ENCODE results near the gene RNF175. TPM values are rescaled to one million over a fixed set of nuclear protein-coding genes. Genes with fewer than 3 reads are reported as not detected.

The RNF175 gene
- total RNA-seq, 1 donor from 2014 or later: not detected

GRCh38 chr4:153728151-153728550 is 31.7 kb downstream of the RNF175 start:
- peaks cover 45% of the 10 kb centered on the region for H3K27me3 Mint-ChIP-seq (ENCODE audit: low read depth)
- H3K9me3 Mint-ChIP-seq: no peaks in the 10 kb centered on the region
- H3K36me3 Mint-ChIP-seq (ENCODE audit: low read depth): no peaks in the 10 kb centered on the region
- H3K4me1 Mint-ChIP-seq (ENCODE audit: low read depth): no peaks in the 10 kb centered on the region
- no peak overlapping the region for H3K27ac Mint-ChIP-seq
- H3K4me3 Mint-ChIP-seq (ENCODE audit: low read depth): no peak overlapping the region
- no peak for DNase-seq (ENCODE audit: low spot score)
- intact Hi-C loops (cut with micrococcal nuclease): no loop called here

GRCh38 chr4:153725831-153726154 is 34.0 kb downstream of the RNF175 start:
- intact Hi-C loops (cut with micrococcal nuclease): no loop called here
- no peak for DNase-seq (ENCODE audit: low spot score)
- H3K9me3 Mint-ChIP-seq: no peaks in the 10 kb centered on the region
- H3K4me3 Mint-ChIP-seq (ENCODE audit: low read depth): no peak overlapping the region
- no peaks in the 10 kb centered on the region for H3K4me1 Mint-ChIP-seq (ENCODE audit: low read depth)
- no peak overlapping the region for H3K27ac Mint-ChIP-seq
- no peaks in the 10 kb centered on the region for H3K36me3 Mint-ChIP-seq (ENCODE audit: low read depth)
- H3K27me3 Mint-ChIP-seq (ENCODE audit: low read depth): peaks cover 41% of the 10 kb centered on the region

DNA sequence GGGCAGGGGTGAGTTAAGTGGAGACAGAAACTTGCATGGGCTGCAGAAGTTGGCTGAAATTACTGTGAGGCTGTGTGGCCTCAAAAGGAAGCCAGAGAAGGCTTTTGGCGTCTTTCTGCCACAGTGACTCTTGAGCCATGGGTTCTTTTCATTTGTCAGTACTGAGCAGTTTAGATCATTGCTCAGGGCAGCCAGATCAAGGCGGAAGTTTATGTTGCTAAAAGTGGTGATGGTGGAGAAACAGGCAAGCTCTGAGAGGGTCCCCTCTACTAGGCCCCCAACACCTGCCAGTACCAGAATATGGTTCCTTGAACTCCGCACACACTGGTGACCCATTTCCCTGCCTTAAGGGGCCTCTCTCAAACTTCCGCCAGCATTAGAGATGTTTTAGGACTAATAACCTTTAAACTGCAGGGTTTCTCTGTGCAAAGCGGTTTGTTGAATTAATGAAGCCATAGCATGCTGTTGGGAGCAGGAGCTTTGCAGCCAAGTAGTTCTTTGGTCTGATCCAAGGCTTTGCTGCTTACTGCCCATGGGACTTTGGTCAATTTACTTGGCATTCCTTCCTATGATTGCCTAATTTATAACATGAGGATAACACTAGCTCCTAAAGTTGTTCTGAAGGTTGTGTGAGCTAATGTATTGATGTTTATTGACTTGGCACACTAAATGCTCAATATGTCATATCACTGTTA is 34.5 kb downstream of the RNF175 start:
- intact Hi-C loops (cut with micrococcal nuclease): no loop called here
- no peaks in the 10 kb centered on the region for H3K4me1 Mint-ChIP-seq (ENCODE audit: low read depth)
- no peaks in the 10 kb centered on the region for H3K36me3 Mint-ChIP-seq (ENCODE audit: low read depth)
- no peak overlapping the region for H3K27ac Mint-ChIP-seq
- DNase-seq (ENCODE audit: low spot score): no peak
- H3K27me3 Mint-ChIP-seq (ENCODE audit: low read depth): peaks cover 40% of the 10 kb centered on the region
- H3K4me3 Mint-ChIP-seq (ENCODE audit: low read depth): no peak overlapping the region
- H3K9me3 Mint-ChIP-seq: no peaks in the 10 kb centered on the region

- Mint-ChIP-seq H3K36me3 (ENCODE audit: low read depth) (no peaks in the 10 kb centered on the region), H3K4me3 (ENCODE audit: low read depth) (no peak overlapping the region), H3K27ac (no peak overlapping the region), H3K4me1 (ENCODE audit: low read depth) (no peaks in the 10 kb centered on the region), H3K27me3 (ENCODE audit: low read depth) (peaks cover 36% of the 10 kb centered on the region), H3K9me3 (no peaks in the 10 kb centered on the region)
- DNase-seq (ENCODE audit: low spot score): no peak
- intact Hi-C loops (cut with micrococcal nuclease): no loop called here
Measured at GRCh38 chr4:153724606-153725005, 35.2 kb downstream of the RNF175 start.

- H3K36me3 Mint-ChIP-seq (ENCODE audit: low read depth): no peaks in the 10 kb centered on the region
- intact Hi-C loops (cut with micrococcal nuclease): no loop called here
- no peak for DNase-seq (ENCODE audit: low spot score)
- H3K27me3 Mint-ChIP-seq (ENCODE audit: low read depth): peaks cover 27% of the 10 kb centered on the region
- no peak overlapping the region for H3K27ac Mint-ChIP-seq
- H3K4me3 Mint-ChIP-seq (ENCODE audit: low read depth): no peak overlapping the region
- H3K9me3 Mint-ChIP-seq: no peaks in the 10 kb centered on the region
- H3K4me1 Mint-ChIP-seq (ENCODE audit: low read depth): no peaks in the 10 kb centered on the region
Measured at GRCh38 chr4:153722036-153722435, 37.8 kb downstream of the RNF175 start.

DNA sequence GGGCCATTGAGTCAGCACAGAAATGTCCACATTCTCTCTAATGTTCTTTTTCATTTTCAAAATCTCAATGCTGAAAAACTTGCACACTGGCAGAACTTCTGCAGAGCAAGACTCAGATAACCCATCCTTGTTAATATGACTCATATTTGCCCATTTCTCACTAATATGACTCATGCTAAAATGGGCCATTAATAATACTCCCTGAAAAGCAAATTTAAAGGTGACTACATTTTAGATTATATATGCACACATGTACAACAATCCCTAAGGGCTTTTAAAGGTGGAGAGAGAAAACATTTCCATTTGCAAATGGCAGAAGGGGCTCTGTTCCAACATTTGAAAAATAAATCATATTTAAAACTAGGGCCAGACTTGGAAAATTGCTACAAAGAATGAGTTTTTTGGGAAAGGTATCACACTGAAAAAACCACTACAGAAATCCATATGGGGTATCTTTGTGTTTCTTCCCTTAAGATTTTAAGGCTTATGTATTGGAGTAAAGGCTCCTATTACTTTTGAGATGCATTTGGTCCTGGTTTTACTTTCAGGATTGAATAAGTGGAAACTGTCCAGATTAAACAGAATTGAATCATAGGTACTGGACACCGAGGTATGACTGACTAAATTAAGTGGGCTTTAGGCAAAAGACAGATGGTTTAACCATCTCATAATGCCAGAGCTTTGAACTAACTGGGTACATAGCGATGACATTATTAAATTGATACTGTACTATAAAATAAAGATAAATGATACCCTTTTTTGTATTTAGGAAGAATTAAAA is 45.8 kb downstream of the RNF175 start:
- intact Hi-C loops (cut with micrococcal nuclease): no loop called here
- no peak for DNase-seq (ENCODE audit: low spot score)
- Mint-ChIP-seq H3K4me3 (ENCODE audit: low read depth) (no peak overlapping the region), H3K27me3 (ENCODE audit: low read depth) (peaks cover 16% of the 10 kb centered on the region), H3K36me3 (ENCODE audit: low read depth) (no peaks in the 10 kb centered on the region), H3K27ac (no peak overlapping the region), H3K9me3 (no peaks in the 10 kb centered on the region), H3K4me1 (ENCODE audit: low read depth) (peaks cover 9% of the 10 kb centered on the region)

GRCh38 chr4:153710681-153711080 is 49.1 kb downstream of the RNF175 start:
- intact Hi-C loops (cut with micrococcal nuclease): no loop called here
- peaks cover 25% of the 10 kb centered on the region for H3K4me1 Mint-ChIP-seq (ENCODE audit: low read depth)
- no peaks in the 10 kb centered on the region for H3K36me3 Mint-ChIP-seq (ENCODE audit: low read depth)
- no peak overlapping the region for H3K4me3 Mint-ChIP-seq (ENCODE audit: low read depth)
- H3K27ac Mint-ChIP-seq: no peak overlapping the region
- H3K27me3 Mint-ChIP-seq (ENCODE audit: low read depth): peaks cover 11% of the 10 kb centered on the region
- H3K9me3 Mint-ChIP-seq: no peaks in the 10 kb centered on the region
- DNase-seq (ENCODE audit: low spot score): no peak

GRCh38 chr4:153706519-153706918 is 53.3 kb downstream of the RNF175 start:
- no peak for DNase-seq (ENCODE audit: low spot score)
- intact Hi-C loops (cut with micrococcal nuclease): loop anchor here (2.0 kb wide), 1 partner anchor 28 kb away; no protein-coding TSS in a partner anchor
- Mint-ChIP-seq H3K4me3 (ENCODE audit: low read depth) (no peak overlapping the region), H3K27ac (peak overlapping the region; percentile 29), H3K9me3 (no peaks in the 10 kb centered on the region), H3K36me3 (ENCODE audit: low read depth) (no peaks in the 10 kb centered on the region), H3K4me1 (ENCODE audit: low read depth) (peaks cover 21% of the 10 kb centered on the region), H3K27me3 (ENCODE audit: low read depth) (peaks cover 6% of the 10 kb centered on the region)

DNA sequence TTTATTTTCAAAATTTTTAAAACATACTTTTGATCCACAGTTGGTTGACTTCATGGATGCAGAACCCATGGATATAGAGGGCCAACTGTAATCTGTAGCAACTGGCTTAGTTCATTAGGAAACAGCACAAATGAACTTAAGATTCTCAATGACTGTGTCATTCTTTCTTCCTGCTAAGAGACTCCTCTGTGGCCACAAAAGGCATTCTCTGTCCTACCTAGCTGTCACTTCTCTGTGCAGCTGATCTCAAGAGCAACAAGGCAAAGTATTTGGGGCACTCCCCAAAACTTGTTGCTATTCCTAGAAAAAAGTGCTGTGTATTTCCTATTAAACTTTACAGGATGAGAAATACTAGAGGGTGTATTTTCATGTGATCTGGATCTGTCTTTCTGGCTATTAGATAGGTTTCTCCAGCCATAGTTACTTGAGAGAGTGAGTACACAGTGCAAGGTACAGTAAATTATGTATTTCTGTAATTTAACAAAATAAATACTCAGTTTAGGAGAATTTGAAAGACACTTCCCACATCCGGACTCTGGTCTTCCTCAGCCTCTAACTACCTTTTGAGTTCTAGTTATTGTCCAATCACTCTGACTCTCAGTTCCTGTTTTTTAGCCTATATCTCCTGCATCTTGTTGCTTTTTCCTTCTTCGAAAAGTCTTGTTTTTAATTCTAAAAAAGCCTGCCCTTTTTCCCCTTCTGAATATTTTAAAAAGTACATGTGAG is 53.9 kb downstream of the RNF175 start:
- peaks cover 4% of the 10 kb centered on the region for H3K27me3 Mint-ChIP-seq (ENCODE audit: low read depth)
- no peaks in the 10 kb centered on the region for H3K9me3 Mint-ChIP-seq
- H3K27ac Mint-ChIP-seq: peak overlapping the region; percentile 29
- H3K36me3 Mint-ChIP-seq (ENCODE audit: low read depth): no peaks in the 10 kb centered on the region
- peaks cover 20% of the 10 kb centered on the region for H3K4me1 Mint-ChIP-seq (ENCODE audit: low read depth)
- intact Hi-C loops (cut with micrococcal nuclease): loop anchor here (2.0 kb wide), 1 partner anchor 29 kb away; no protein-coding TSS in a partner anchor
- no peak for DNase-seq (ENCODE audit: low spot score)
- H3K4me3 Mint-ChIP-seq (ENCODE audit: low read depth): no peak overlapping the region

GRCh38 chr4:153704522-153704921 is 55.3 kb downstream of the RNF175 start:
- no peak overlapping the region for H3K4me3 Mint-ChIP-seq (ENCODE audit: low read depth)
- peaks cover 16% of the 10 kb centered on the region for H3K4me1 Mint-ChIP-seq (ENCODE audit: low read depth)
- no peak for DNase-seq (ENCODE audit: low spot score)
- H3K36me3 Mint-ChIP-seq (ENCODE audit: low read depth): no peaks in the 10 kb centered on the region
- H3K27me3 Mint-ChIP-seq (ENCODE audit: low read depth): peaks cover 5% of the 10 kb centered on the region
- intact Hi-C loops (cut with micrococcal nuclease): no loop called here
- H3K27ac Mint-ChIP-seq: no peak overlapping the region
- no peaks in the 10 kb centered on the region for H3K9me3 Mint-ChIP-seq

- Mint-ChIP-seq H3K27me3 (ENCODE audit: low read depth) (peaks cover 38% of the 10 kb centered on the region), H3K36me3 (ENCODE audit: low read depth) (peaks cover 12% of the 10 kb centered on the region), H3K4me3 (ENCODE audit: low read depth) (peak overlapping the region; percentile 73), H3K9me3 (peaks cover 24% of the 10 kb centered on the region), H3K27ac (no peak overlapping the region), H3K4me1 (ENCODE audit: low read depth) (peaks cover 11% of the 10 kb centered on the region)
- no peak for DNase-seq (ENCODE audit: low spot score)
- intact Hi-C loops (cut with micrococcal nuclease): no loop called here
Measured at GRCh38 chr4:153684971-153685371, 74.9 kb downstream of the RNF175 start.

GRCh38 chr4:153684182-153684970 is 75.4 kb downstream of the RNF175 start, which contains the start of gene TLR2:
TSS of gene TLR2 (plus strand) at chr4:153684280. CDS start at chr4:153702908, 18,628 bp downstream.
- Mint-ChIP-seq H3K9me3 (peaks cover 21% of the 10 kb centered on the region), H3K4me3 (ENCODE audit: low read depth) (peak within 1 kb of the TSS; percentile 73), H3K36me3 (ENCODE audit: low read depth) (peaks cover 9% of the 10 kb centered on the region), H3K27me3 (ENCODE audit: low read depth) (peaks cover 38% of the 10 kb centered on the region), H3K27ac (no peak within 1 kb of the TSS), H3K4me1 (ENCODE audit: low read depth) (peaks cover 11% of the 10 kb centered on the region)
- DNase-seq (ENCODE audit: low spot score): peak; percentile 40
- intact Hi-C loops (cut with micrococcal nuclease): no loop called here

All from activated T-helper 2 cell treated with anti-CD3 and anti-CD28 coated beads, Interferon-gamma antibody, Interleukin-2, Interleukin-4, amounts not matched to agents 10 μg/mL and 5 μg/mL and 100 μg/mL, durations not matched to agents 14 hours and 24 hours and 36 hours (primary cell).